Stimulated activated CD8-positive, alpha-beta memory T cell treated with anti-CD3 and anti-CD28 coated beads, Interleukin-15, amount 100 ng/mL, for 24 hours (primary cell): ENCODE data around the gene DGKI.

Experiments
- DNase-seq: peaks from one replicate; pipeline ENCODE4 v3.0.0-alpha.2; 2020; ENCODE audit warnings: low read depth

Gene DGKI

GRCh38 chr7:137592232-137592896 lies 254.4 kb downstream of the DGKI start:
- no peak for DNase-seq

DNA sequence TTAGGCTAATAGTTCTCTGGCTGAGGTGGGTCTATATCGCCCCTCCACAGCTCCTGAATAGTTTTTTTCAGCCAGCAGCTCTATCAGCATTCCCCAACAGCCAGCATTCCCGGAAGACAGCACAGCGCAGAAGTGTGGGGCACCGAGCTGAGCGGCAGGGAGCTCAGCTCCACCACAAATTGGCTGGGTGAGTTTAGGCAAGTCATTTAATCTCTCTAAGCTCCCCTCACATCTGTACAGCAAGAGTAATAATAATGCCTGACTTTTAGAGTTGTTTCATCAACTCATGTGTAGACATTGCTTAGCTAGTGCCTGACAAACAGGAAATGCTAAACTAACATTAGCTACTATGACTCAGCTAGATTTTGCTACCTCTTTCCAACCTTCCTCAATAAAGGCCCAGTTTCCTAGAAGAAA lies 255.3 kb downstream of the DGKI start:
- no peak for DNase-seq

DNA sequence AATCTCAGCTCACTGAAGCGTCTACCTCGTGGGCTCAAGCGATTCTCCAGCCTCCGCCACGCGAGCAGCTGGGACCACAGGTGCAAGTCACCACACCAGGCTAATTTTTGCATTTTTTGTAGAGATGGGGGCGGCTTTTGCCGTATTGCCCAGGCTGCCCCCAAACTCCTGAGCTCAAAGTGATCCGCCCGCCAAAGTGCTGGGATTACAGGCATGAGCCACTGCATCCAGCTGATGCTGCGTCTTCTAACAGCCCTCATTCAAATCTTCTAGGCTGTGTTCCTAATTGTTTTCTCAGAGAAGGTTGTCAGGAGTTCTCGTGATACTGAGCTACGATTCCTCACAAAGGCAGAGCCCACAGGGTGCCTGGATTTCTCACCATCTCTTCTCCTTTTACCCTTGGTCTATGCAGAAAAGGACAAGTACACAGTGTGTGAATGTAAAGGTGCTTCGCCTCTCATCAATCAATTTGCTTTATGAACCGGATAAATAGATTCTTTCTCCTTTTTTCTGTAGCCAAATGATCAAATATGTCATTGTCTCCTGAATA lies 255.9 kb downstream of the DGKI start:
- no peak for DNase-seq

DNA sequence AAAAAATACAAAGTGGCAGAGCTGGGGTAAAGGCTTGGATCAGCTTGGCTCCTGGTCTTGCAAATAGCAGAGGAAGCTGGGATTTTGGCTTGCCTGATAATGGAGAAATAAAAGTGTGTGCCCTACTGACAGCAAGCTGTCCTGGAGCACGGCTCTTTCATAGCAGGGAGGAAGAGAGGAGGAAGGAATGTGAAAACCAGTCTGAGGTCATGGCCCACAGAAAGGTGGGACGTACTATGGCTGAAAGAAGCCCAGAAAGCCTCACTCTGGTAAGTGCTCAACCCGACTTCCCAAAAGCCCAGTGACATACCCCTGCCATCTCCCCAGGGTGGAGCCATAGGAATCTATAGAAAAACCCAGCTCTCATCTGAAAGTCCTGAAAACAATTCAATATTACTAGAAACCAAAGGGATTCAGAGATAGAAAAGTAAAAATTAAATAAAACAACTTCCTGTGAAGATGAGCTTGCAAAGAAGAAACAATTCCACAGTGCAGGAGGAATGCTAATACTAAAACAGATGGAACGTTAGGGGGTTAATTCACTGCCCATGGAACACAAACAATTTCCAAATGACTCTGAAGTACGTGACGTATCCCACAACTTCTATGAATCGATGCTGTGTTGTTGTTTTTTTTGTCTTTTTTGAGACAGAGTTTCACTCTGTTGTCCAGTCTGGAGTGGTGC lies 256.6 kb downstream of the DGKI start:
- DNase-seq, result no peak

DNA sequence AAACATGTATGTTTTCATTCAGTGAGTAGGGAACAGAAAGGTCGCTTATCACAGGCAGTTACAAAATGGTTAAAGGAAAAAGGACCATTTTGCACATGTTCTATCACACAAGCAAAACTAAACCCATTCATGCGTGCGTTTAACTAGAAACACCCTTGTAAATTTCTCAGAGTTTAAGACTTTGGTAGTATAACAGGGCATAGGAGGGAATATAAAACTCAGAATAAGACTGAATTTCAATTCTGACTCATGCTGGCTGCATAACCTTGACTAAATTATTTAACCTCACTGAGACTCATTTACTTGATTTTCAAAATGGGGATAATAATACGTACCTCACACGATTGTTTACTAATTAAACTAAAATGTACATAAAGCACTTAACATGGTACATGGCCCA lies 259.4 kb downstream of the DGKI start:
- DNase-seq, result no peak

GRCh38 chr7:137585591-137585990 lies 261.2 kb downstream of the DGKI start:
- no peak for DNase-seq

DNA sequence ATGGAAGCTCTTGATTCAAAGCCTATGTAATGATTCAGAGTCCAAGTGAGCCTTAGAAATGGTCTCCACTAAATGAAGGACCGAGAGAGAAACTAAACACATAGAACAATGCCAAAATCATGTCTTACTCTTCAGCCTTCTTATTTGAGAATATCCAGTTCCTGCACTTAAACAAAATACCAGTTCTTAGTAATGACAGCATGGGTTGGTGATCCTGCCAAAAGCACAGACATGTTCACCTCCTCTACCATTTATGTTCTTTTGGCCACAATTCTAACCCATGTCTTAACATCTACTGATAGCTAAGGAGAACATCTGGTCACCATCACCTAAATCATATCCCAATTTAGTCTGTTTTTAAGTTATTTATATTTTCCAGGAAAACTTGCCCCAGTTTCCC lies 263.6 kb downstream of the DGKI start:
- DNase-seq, result no peak

- DNase-seq, result no peak
Measured at GRCh38 chr7:137579913-137580640, 266.7 kb downstream of the DGKI start.

DNA sequence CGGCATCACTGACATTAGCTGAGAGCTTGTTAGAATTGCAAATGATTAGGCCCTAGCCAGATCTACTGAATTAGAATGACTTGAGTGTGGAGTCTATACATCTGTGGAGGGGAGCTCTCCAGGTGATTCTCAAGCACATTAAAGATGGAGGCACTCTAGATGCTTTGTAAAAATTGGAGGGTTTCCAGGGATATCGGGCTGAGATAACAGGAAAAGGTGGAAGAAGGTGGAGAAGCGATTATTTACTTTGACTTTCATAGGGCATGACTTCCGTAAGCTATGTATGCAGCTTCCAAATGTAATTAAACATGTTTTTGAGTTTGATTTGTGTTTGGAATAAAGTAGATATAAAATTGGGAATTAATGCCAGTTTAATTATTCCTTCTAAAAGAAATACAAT lies 268.2 kb downstream of the DGKI start:
- no peak for DNase-seq

DNA sequence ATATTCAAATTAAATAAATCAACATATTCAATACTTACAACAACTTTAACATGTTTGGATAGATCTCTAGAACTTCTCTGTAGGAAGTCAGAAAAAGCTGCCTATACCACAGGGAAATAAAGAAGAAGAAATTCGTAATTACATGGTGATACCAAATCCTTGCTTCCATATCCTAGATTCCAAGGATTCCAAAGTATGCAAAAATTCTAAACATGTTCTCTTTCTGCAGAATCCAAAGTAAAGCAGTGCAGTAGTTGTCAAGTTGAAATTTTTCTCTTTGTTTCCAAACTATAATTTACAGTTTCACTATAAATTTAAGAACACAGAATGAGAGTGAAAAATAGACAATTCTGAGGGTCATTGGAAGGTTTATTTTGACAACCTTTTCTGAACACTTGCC lies 269.6 kb downstream of the DGKI start:
- no peak for DNase-seq

DNA sequence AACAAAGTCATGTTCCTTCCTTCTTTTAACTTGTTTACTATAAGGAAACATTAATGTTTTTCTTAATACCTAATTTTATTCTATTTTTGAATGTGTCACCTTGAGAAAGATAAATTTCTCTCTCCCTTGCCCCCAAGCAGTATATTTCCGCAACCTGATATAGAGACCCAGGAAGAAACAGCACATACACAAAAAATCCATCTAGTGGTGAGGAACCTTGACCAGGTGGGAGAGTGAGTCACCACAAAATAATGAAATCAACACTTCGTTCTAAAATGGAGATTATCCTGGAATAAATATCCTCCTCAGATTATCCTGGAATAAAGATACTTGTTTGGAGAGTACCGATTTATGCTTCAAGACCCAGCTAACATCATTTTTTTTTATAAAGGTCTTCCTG lies 270.3 kb downstream of the DGKI start:
- no peak for DNase-seq

- DNase-seq, result no peak
Measured at GRCh38 chr7:137574812-137575211, 272.0 kb downstream of the DGKI start.

DNA sequence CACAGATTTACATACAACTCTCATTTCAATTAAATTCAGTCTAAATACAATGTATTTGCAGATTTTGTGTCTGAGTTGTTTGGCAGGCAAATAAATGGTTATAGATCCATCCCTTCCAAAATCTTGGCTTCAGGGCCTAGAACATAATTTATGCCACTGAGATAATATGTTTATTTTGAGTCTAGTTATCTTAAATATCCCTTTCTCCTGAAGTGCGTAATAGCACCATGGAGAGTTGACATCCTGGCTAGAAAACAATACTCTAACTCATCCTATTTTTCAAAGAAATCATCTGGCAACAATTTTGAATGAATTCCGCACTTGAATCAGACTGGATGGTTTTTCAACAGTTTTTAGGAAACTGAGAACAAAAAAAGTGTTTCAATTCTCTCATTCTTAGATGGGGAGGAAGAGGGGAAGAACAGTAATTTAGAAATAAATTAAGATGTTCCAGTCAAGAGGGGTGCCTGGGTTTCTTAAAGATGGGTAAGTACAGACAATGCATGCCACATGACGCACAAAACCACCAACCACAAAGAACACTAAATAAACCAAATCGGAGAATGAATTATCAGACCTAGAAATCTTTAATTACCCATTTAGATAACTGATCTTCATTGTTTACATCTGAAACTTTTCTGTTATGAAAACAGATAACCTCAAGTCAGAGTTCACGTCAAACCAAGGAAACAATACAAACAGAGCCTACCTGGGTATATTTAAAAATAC lies 274.6 kb downstream of the DGKI start:
- DNase-seq, result no peak

- no peak for DNase-seq
Measured at GRCh38 chr7:137564677-137565076, 282.1 kb downstream of the DGKI start.

GRCh38 chr7:137563981-137564380 lies 282.8 kb downstream of the DGKI start:
- no peak for DNase-seq

DNA sequence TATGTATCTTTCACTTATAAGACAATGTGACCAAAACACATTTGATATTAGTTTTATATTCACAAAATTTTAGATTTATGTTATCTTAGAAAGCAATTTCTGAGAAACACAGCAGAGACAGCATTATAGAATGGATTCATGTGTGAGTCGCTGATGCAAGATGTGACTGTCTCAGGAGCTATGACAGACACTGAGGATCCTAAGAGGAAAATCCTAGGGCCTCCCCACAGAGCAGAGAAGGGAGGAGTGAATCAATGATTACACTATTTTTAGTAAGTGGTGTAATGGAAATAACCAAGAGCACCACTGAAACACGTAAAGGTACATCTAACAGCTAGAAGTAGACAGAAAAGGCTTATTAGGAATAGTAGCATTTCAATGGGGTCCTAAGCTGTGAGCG lies 299.3 kb downstream of the DGKI start:
- DNase-seq, result no peak

GRCh38 chr7:137546671-137547070 lies 300.1 kb downstream of the DGKI start:
- DNase-seq, result no peak

GRCh38 chr7:137546009-137546408 lies 300.8 kb downstream of the DGKI start:
- DNase-seq, result no peak

GRCh38 chr7:137545059-137545716 lies 301.6 kb downstream of the DGKI start:
- no peak for DNase-seq

GRCh38 chr7:137544453-137545058 lies 302.2 kb downstream of the DGKI start:
- no peak for DNase-seq

DNA sequence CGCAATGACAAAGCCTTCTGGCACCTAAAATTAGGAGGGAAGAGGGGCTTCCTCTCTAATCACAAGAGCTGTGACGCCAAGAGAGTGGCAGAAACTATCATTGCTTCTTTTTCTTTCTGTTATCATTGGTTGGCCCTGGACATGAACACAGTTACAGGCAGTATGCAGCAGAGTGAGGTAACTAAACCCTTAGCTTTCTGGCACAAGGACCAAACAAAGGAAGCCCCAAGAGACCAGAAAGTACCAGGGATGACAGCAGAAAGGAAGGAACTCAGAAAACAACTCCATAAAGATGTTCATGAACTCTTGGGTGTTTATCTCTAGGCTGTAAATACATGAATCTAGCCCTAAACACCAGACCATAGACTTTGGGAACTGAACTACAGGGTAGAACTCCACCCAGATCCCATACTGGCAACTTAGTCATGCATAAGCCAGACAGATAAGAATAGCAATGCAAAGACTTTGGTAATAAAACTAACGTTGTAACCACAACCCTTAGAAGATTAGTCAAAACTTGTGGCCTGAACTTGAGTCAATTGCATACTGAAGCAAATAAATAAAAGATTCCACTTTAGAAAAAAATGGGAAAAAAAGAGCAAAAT lies 307.6 kb downstream of the DGKI start:
- DNase-seq, result no peak
